ENCODE data around the gene MICAL1.

The MICAL1 gene

DNA sequence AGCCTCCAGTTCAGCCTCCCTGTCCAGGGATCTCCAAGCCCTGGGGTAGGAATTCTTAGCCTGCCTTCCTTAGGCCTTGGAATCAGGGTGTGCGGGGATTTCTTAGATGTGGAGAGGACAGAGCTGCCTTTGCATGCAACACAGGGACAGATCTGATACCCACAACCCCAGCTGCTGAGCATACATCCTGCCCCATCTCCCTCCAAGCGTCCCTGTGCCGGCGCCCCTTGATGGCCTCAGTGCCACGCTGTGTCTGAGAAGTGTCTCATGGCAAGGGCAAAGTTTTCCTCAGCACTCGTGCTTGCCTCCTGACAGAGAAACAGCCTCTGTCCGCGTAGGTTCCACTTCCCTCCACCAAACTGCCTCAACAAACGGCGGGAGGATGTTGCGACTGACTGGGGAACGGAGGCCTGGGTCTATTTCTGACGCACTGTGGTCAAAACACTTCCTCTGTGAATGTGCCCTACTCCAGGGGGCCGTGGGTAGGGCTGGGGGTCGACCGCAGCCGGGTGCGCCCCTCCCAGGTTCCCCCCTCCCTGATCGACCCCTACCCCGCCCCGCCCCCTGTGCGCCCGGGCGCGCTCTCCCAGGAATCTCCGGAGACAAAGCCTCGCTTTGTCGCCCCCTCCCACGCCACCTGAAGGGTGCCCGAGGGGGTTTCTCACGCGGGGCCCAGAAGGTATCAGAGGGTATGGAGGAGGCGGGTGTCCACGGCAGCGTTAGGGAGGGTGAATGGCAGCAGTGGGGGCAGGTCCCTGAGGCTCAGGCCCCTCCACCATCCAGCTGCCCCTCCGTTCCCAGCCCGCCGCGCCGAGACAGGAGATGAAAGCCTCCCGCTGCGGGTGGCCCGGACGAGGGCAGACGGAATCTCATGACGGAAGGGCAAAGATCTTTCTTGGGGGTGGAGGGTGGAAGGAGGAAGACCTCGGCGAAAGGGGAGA, 806 bp downstream of the MICAL1 start:
- DNase-seq (ENCODE audit: low spot score): no peak

DNA sequence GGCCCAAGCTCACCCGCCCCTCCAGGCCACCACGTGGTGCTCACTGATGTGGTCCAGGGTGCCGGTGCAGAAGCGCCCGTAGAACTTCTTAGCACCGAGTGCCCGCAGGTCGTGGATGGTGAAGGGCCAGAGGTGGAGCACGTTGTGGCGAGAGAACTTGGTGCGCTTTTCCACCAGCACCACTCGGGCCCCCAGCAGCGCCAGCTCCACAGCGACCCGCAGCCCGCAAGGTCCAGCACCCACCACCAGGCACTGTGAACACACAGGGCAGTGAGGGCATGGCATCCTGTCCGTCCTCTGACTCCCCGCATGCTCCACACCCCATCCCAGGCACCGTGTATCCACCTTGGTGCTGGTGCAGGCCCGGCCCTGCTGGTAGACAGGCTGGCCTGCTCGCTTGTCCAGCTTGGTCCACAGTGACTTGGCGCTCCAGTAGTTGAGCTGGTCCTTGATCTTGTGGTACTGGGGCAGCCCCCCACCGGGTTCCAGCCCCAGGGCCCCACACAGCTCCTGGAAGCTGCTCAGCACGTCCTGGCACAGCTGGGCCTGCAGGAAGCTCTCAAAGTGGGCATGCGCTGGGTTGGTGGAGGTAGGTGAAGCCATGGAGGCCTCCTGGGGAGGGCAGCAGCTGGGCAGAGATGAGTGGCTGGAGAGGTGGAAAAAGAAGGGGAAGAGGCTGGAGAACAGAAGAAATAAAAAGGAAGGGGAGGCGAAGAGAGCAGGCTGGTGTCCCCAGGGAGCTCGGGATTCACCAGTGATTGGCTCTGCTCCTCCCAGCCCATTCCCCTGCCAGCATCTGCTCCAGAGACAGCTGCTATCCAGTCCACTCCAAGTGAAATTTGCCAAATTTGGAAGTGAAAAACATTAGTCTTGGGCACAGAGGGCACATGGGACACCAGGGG, 1.7 kb downstream of the MICAL1 start:
- DNase-seq (ENCODE audit: low spot score): no peak

DNA sequence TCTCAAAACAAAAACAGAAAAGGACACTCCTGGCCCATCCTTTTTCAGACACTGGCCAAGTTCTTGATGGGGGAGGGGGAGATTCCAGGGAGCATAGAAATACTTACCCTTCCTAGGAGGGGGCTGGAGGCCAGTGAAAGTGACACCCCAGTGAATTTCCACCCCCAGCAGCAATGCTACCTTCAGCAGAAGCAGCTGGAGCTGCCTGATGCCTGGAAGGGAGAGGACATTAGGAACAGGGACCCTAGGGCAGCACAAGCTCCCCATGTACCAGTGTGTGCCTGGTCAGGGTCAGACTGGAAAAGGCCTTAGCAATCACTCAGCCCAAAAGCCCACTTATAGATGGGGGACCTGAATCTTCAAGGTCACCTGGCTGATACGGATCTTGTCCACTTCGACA, 2.4 kb downstream of the MICAL1 start:
- no peak for DNase-seq (ENCODE audit: low spot score)

DNA sequence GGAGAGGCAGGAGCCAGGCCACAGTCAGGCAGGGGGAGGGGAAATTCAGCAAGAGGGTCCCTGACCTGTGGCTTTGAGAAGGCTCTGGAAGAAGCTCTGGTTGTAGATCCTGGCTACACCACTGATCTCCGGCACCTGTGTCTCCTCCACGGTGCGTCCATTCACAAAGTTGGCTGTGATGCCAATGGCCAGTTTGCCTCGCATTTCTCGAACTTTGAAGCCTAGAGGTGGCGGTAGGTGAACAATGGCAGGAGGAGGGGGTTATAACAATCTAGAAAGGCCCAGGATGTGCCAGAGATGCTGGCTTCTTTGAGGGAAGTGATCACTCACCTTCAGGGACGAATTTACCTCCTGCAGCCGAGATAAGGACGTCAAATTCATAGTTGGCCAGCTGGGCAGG, 3.4 kb downstream of the MICAL1 start:
- DNase-seq (ENCODE audit: low spot score): no peak

DNA sequence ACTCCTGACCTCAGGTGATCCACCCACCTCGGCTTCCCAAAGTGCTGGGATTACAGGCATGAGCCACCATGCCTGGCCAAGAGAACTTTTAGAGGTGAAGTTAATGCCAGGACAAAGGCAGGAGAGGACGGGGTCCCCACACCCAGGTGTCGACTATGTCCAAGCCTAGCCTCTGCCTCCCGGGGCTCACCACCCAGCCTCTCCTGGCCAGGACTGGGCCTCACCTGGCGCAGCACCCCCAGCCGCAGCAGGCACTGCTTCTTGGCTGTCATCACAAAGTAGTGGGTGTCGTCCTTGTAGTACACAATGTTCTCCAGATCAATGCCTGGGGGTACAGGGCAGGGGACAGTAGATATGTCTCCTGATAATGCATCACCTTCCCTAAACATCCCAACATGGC, 4.2 kb downstream of the MICAL1 start:
- DNase-seq (ENCODE audit: low spot score): no peak

DNA sequence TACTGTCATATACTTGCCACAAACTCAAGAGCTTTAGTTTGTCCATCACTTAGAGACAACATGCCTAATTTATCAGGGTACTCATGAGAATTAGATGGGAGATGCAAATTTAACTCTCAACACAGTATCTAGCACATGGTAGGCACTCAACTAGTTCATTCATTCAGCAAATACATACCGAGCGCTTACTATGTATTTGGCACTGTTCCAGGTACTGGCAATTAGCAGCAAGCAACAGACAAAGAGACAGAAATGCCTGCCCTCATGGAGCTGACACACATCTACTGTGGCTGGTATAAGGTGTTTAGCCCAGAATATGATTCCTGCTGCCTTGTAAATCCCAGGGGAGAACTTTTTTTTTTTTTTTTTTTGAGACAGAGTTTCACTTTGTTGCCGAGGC, 4.8 kb downstream of the MICAL1 start:
- no peak for DNase-seq (ENCODE audit: low spot score)

DNA sequence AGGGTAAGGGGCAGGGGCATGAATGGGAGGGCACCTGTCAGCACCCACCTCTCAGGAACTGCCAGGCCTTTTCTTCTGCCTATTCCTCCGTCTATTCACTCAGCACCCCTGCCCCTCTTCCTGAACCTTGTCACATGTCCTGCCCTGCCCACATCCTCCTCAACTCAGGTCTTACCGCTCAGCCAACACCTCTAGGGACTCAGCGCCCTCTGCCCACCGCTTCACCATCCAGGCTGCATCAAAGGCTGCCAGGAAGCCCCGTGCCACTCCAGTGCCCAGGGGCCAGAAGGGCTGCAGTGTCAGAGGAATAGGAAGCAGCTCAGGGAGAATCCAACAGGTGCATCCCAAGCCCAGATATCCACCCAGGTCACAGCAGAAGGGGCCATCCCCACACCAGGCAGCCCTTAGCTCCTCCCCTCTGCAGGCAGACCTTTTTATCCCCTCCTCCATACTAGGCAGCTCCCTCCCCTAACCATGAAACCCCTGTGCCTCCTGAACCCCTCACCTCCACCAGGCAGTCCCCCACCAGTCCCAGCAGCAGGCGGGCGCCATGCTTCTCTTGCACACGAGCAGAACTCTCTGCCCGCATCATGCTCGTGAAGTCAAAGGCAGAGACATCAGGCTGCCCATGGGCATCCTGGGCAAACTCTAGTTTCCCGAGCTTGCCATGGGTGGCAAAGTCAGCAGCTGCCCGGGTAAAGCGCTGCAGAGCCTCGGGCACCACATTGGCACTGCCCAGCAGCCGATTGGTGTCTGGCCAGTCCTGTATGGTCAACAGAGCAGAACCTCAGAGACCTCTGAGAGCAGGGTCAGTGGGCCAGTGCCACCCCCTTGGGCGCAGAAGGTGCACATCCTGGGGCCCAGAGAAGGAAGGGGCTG, 5.5 kb downstream of the MICAL1 start:
- DNase-seq (ENCODE audit: low spot score): no peak

DNA sequence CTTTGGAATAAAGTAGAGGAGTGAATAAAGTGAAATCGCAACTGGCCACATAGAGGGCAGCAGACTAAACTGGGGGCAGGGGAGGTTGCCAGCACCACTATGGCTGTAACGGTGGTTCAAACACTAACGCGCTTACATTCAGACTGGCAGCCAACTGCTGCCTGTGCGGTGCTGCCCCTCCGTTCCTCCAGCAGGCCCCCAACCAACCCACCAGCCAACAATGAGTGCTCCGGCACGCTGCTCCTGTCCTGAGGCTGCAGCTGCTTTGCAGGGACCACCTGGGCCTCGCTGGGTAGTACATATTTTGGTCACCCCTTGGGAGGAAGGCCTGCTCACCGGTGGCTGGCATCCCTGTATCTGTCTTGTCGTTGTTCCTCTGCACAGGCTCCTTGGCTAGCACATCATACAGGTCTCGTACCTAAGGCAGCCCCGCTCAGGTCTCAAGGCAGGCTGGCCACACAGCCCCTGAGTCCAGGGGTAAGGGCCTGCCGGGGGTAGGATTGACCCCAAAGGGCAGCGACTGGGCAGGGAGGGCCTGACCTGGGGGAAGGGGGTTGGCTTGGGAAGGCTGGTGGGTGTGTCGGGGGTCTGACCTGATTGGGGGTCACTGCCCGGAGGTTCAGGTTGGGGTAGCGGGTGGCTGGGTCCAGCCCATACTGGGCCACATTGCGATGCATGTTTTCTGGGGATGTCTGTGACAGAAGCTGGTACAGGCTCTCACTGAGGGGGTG, 6.3 kb downstream of the MICAL1 start:
- DNase-seq (ENCODE audit: low spot score): no peak

DNA sequence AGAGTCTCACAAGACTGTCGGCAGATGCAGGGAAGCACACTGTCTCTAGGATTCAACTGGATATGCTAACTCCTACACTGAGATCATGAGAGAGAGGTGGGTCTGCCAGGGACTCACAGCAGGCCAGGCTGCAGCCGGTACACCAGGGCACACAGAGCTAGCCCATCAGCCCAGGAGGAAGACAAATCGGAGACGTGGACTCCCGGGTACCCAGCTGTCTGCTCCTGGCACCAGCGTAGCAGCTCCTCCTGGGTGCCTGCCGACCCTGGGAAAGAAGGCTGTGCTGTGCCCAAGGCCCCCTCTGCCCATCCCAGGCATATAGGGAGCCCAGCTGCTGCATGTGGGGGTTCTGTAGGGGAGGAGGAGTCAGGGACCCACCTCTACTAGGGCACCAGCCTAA, 7.0 kb downstream of the MICAL1 start:
- DNase-seq (ENCODE audit: low spot score): no peak

DNA sequence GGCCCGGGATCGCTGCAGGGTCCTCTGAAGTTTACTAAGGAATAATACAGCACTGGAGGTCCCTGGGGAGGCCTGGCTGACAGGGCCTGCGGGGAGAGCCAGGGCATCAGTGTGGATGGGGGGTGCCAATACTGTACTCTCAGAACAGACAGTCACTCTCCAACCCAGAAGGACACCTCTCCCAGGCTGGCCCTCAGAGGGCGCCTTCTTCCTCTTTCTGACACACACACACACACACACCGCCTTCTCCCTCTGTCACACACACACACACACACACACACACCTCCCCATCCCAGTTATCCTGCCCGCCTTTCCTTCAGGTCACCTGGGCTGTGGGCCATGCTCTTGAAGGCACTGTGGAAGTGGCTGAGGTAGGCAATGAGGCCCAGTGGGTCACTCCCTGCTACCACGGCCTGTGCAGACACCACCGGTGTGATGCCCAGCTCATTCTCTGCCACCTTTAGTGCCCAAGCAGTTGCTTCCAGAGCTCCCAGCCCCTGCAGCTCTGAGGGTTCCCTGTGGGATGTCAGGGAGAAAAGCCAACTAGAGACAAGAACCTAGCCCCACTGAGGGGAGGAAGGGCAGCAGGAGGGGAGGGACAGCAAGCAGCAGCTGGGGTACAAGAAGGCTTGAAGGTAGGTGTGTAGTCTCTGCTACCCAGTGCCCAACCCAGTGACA, 7.6 kb downstream of the MICAL1 start:
- DNase-seq (ENCODE audit: low spot score): no peak

DNA sequence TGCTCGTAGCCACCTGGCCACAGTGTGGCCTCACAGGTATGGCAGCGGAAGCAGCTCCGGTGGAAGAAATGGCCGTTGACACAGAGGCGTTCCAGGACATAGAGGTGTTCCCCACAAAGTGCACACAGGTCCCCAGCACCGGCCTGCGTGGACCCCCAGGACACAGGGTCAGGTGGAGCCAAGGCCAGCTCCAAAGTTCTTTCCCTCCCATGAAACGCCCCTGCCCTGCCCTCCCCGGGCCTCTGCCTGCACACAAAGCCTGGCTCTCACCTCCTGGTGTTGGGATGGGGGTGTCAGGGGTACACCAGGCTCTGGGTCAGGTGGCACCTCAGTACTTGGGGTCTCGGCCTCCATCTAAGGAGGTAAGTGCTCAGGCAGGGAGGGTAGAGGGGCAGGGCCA, 8.5 kb downstream of the MICAL1 start:
- no peak for DNase-seq (ENCODE audit: low spot score)

DNA sequence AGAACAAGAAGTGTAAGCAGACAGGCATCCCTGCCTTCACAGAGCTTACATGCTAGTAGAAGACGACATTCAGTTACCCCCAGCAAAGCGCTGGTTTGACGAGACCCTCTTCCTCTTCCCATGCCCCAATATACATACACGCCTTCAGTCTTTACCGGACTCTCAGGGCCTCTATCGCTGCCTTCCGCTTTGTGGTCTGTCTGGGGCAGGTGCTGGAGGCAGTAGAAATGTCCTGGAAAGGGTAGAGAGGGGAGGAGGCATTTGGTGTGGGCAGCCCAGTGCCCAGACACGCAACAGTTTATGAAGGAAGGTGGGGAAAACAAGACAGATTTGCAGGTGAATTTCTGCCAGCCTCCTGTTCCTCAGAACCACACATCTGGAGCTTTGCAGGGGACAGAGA, 9.0 kb downstream of the MICAL1 start:
- DNase-seq (ENCODE audit: low spot score): no peak

DNA sequence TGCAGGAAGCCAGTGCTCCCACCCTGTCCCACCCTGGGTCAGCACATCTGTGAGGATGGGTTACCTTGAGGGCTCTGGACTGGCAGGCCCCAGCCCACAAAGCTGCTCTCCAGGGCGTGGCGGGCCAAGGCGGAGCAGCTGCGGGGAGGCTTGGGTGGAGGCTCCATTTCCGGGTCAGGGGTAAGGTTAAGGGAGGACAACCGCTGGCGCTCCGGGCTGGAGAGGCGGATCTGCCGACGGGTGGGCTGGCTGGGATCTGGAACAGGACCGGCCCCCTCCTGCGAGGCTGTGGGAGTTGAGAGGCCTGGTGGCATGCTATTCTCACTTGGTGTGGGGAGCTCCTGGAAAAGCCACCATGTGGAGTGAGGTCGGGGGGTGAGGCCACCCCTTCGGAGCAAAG, 9.5 kb downstream of the MICAL1 start:
- DNase-seq (ENCODE audit: low spot score): no peak

DNA sequence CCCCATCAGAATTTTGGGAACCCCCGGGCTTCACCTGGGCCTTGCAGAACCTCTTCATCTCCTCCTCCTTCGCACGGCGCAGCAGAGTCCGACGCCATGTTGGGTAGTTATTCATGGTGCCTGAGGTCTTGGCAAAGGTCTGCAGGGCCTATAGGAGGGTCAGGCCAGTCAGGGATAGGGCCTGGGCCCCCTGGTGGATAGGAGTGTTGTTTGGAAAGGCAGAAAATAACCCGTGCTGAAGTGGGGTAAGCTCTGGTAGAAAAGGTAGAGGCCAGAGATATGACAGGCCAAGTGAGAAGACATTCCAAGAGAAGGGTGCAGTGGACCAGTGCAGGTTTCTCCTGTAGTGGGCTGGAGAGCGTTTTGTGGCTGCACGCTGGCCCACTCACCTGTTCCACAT, 10.2 kb downstream of the MICAL1 start:
- DNase-seq (ENCODE audit: low spot score): no peak

DNA sequence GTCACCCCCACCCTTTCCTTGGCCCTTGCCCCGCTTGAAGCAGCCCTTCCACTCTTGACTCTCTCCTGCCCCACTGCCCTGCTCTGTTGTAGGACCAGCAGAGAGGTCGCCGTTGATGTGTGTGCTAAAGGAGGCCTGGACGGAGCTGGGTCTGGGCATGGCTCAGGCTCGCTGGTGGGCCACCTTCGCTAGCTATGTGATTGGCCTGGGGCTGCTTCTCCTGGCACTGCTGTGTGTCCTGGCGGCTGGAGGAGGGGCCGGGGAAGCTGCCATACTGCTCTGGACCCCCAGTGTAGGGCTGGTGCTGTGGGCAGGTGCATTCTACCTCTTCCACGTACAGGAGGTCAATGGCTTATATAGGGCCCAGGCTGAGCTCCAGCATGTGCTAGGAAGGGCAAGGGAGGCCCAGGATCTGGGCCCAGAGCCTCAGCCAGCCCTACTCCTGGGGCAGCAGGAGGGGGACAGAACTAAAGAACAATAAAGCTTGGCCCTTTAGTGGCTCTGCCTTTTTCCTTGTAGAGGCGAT, 12.1 kb downstream of the MICAL1 start:
- DNase-seq (ENCODE audit: low spot score): no peak

DNA sequence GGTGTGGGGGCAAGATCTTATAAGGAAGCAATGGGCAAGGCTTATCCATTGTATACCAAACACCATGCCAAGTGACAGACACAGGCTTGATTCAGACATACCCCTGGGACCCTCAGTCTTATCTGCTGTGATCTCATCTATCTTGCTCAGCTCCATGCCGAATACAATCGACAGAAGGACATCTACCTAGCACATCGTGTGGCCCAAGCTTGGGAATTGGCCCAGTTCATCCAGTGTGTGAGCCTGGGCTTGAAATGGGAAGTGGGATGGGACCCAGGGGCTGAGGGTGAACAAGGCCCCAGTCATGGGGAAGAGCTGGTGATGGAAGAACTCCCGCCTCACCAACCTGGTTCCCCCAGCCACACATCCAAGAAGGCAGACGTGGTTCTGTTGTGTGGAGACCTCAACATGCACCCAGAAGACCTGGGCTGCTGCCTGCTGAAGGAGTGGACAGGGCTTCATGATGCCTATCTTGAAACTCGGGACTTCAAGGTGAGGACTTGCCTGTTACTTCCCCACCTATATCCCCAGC, 13.1 kb downstream of the MICAL1 start:
- DNase-seq (ENCODE audit: low spot score): no peak

DNA sequence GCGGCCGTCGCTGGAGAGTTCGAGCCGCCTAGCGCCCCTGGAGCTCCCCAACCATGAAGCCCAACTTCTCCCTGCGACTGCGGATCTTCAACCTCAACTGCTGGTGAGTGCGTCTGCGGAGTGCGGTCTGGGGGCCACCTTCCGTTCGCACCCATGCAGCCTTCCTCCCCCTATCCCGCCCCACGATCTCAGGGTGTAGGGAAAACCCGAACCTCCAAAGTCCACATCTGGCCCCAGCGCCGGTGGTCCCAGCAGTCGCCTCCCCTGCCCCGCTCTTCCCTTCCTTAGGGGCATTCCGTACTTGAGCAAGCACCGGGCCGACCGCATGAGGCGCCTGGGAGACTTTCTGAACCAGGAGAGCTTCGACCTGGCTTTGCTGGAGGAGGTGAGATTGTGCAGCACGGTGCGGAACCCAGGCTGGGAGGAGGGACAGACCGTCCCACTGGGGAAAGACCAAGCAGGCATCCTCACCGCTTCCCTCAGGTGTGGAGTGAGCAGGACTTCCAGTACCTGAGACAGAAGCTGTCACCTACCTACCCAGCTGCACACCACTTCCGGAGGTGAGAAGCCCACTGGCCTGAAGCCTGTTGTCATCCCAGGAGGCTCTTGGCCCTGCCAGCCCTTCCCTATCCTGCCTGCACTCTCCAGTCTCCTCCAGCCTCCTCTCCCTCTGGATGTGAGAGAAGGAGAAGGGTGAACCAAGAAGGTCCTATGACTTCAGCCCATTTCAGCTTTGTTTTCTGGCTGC, 14.3 kb downstream of the MICAL1 start:
- peak; percentile 43 for DNase-seq (ENCODE audit: low spot score)

DNA sequence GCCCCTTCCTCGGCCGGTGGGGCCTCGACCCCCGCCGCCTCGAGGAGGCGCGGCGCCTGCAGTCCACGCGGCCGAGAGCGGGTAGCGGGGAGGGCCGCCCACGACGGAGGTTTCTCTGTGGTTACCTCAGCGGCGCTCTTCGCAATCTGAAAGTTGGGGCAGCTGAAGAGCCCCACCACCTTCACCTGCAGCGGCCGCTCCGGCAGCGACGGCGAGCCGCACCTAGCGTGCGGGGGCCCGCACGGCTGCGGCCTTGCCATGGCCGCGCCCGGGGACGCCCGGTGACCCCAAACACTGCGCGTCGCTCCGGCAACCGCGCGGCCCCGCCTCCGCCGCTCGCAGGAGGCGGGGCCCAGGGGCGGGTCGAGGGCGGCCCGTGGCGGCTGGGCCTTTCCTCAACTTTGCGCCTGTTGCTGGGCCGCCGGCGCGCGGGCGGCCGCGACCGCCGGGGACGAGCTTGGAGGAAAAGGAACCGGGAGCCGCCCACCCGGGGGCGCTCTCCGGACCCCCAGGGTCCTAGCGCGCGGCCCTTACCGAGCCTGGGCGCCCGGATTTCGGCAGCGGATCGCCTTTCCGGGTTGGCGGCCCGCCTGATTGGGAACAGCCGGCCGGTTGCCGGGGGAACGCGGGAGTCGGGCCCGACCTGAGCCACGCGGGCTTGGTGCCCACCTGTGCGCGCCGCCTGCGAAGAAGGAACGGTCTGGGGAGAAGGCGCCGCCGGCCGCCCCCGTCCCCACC, 15.1 kb downstream of the MICAL1 start, which contains the start of the genes PPIL6 and SMPD2:
Gene PPIL6, minus strand, starts transcription at position 298 of the 738 bp plus-strand sequence. Its CDS starts 38 bp downstream, at position 260.
Gene SMPD2, plus strand, starts transcription at position 394 of the 738 bp plus-strand sequence. CDS start 398 bp downstream, outside the sequence.
- peak; percentile 87 for DNase-seq (ENCODE audit: low spot score)
